GM18868 (cell line): ENCODE results near the gene MYLIP.
"Not testable (repeated sequence)": the region's sequence is repeated elsewhere in the genome, so short reads cannot be mapped to it uniquely, and the experiment has no call there.

Source experiments
- ATAC-seq: cut with Tn5 transposase; IDR thresholded peaks from one replicate; pipeline ENCODE4 v1.9.1; 2021; ENCODE audit warnings: mild to moderate bottlenecking, moderate library complexity; ENCODE audit not compliant: unreplicated experiment

Gene MYLIP

GRCh38 chr6:16168858-16169257, 40.0 kb downstream of the MYLIP start:
- ATAC-seq = no peak

GRCh38 chr6:16171400-16171799, 42.5 kb downstream of the MYLIP start:
- no peak for ATAC-seq

- no peak for ATAC-seq
These were observed 44.5 kb downstream of the MYLIP start for GRCh38 chr6:16173167-16173940.

GRCh38 chr6:16174416-16175078, 45.7 kb downstream of the MYLIP start:
- ATAC-seq = no peak

GRCh38 chr6:16176600-16176999, 47.7 kb downstream of the MYLIP start:
- ATAC-seq = not testable (repeated sequence)

- no peak for ATAC-seq
These were observed 49.0 kb downstream of the MYLIP start for GRCh38 chr6:16177881-16178280.

GRCh38 chr6:16178351-16178750, 49.5 kb downstream of the MYLIP start:
- no peak for ATAC-seq

- no peak for ATAC-seq
These were observed 50.2 kb downstream of the MYLIP start for GRCh38 chr6:16179063-16179462.

- ATAC-seq = no peak
These were observed 51.1 kb downstream of the MYLIP start for GRCh38 chr6:16179970-16180431.

- ATAC-seq = no peak
These were observed 52.0 kb downstream of the MYLIP start for GRCh38 chr6:16180696-16181438.

GRCh38 chr6:16181439-16182297, 52.8 kb downstream of the MYLIP start:
- ATAC-seq = no peak

GRCh38 chr6:16183187-16183664, 54.3 kb downstream of the MYLIP start:
- ATAC-seq = no peak

GRCh38 chr6:16184129-16184528, 55.2 kb downstream of the MYLIP start:
- ATAC-seq = peak; percentile 83

GRCh38 chr6:16184551-16184950, 55.7 kb downstream of the MYLIP start:
- no peak for ATAC-seq

GRCh38 chr6:16187176-16187575, 58.3 kb downstream of the MYLIP start:
- ATAC-seq = no peak

GRCh38 chr6:16190214-16190613, 61.3 kb downstream of the MYLIP start:
- no peak for ATAC-seq

GRCh38 chr6:16196260-16196983, 67.5 kb downstream of the MYLIP start:
- no peak for ATAC-seq

- no peak for ATAC-seq
These were observed 68.2 kb downstream of the MYLIP start for GRCh38 chr6:16196984-16197546.
